HG03064 (cell line): ENCODE measurements around the gene HS3ST3B1.
A peak's percentile ranks its signal among the peaks of the same experiment; 100 is the strongest.

Source experiments
- ATAC-seq: cut with Tn5 transposase; IDR thresholded peaks from one replicate; pipeline ENCODE4 v1.9.1; 2021; ENCODE audit warnings: low read depth; ENCODE audit not compliant: unreplicated experiment

Gene HS3ST3B1

DNA sequence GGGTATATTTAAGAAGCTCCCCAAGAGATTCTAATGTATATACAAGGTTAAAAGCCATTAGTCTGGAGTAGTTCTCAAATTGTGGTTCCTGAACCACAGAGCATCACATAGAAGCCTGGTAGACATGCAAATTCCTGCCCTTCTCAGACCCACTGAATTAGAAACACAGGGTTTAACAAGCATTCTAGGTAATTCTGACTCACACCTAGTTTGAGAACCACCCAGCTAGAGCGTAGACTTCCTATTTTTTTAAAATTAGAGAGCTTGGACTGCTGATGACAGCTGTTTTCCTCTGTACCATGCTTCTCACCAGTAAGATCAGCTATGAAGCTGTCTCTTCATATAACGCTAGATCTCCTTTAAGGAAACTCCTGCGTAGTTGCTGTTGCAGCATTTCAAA is 50.6 kb downstream of the HS3ST3B1 start:
- ATAC-seq: no peak

- no peak for ATAC-seq
Observed at GRCh38 chr17:14352136-14352535, 51.3 kb downstream of the HS3ST3B1 start.

GRCh38 chr17:14353861-14354474 is 53.1 kb downstream of the HS3ST3B1 start:
- no peak for ATAC-seq

- no peak for ATAC-seq
Observed at GRCh38 chr17:14354807-14355206, 53.9 kb downstream of the HS3ST3B1 start.

DNA sequence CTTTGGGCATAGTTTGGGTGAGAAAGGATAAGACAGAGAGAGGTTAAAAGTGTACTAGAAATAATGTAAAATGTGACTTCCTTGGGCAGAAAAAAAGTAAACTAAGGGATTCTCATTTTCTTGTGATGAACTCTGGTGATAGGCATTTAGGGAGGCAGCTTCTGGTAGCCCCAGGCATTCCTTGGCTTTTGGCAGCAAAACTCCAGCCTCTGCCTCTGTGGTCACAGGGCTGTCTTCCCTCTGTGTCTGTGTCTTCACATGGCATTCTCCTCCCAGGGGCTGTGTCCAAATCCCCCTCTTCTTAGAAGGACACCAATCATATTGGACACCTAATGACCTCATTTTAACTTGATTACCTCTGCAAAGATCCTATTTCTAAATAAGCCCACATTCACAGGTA is 54.7 kb downstream of the HS3ST3B1 start:
- no peak for ATAC-seq

DNA sequence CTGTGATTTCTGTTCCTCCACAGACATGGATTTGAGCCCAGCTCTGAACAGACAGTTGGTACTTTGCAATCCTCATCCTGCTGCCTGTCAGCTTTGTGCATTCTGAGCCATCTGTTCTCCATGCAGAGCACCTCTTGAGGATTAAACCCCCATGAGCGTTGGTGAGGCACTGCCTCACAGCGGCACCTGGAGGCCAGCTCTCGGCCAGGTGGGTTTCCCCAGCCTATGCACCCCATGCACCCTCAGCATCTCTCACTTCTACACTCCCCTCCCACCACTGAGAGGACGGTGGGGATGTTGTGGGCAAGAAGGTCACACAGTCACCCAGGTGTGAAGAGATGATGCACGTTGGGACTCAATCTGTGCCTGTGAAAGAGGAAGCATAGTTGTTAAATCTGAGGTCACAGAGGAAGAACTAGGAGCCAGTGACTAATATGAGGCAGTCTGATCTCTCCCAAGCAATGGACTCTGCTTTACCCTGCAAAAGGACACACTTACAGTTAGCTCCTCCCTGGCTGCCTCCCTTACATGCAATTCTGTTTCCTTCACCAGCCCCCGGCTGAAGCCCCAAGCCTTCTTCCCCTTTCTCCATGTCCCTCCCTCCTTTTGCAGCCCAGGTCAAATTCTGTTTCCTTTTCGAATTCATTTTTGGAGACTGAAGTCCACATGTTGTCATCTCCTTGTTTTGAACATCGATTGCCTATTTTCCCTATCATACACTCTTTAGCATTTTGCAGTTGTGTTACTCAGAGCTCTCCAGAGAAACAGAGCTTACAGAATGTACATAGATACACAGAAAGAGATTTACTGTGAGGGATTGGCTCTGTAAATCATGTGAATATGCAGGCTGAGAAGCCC is 58.5 kb downstream of the HS3ST3B1 start:
- ATAC-seq: peak; percentile 91

DNA sequence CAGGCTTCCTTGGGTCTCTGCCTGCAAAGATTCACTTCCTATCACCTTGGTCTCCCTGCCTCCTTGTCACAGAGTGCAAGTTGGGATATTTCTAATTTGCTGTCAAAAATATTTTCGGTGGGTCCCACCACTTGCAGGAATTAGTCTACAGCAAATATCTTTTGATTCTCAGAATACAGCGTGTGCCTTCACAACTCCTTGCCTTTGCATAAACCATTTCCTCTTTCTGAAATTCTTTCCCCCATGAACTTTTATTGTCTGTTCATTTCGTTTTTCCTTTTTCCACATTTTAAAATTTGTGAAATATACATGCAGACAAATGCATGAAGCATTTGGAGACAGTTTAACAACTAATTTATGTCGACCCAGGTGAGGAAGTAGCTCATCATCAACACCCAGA is 60.0 kb downstream of the HS3ST3B1 start:
- ATAC-seq: no peak

DNA sequence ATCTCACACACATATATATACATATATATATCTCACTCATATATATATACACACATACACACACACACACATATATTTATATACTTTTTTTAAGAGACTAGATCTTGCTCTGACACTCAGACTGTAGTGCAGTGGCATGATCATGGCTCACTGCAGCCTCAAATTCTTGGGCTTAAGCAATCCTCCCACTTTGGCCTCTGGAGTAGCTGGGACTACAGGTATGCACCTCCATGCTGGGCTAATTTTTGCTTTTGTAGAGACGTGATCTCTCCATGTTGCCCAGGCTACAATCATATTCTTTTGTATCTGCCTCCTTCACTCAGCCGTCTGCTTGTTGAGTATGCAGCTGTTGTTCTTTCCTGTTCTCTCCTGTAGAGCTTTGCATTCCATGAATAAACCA is 60.6 kb downstream of the HS3ST3B1 start:
- ATAC-seq: no peak

- no peak for ATAC-seq
Observed at GRCh38 chr17:14361945-14362508, 61.1 kb downstream of the HS3ST3B1 start.

DNA sequence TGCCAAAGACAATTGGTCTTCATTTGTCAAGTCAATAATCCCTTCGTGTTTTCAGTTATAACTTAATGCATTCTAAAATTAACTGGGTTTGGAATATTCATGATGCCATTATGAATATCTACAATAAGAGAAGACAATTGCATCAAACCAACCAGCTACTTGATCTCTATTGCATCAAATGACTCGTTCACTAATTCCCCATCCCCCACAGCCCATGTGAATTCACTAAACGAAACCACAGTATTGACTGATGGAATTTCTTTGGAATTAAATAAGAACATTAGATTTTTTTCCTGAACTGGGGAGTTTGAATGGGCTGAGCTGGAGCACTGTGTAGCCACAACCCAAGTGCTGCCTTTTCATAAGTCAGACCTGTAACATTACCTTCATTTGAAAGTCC is 65.3 kb downstream of the HS3ST3B1 start:
- ATAC-seq: no peak

- no peak for ATAC-seq
Observed at GRCh38 chr17:14372461-14372860, 71.6 kb downstream of the HS3ST3B1 start.

DNA sequence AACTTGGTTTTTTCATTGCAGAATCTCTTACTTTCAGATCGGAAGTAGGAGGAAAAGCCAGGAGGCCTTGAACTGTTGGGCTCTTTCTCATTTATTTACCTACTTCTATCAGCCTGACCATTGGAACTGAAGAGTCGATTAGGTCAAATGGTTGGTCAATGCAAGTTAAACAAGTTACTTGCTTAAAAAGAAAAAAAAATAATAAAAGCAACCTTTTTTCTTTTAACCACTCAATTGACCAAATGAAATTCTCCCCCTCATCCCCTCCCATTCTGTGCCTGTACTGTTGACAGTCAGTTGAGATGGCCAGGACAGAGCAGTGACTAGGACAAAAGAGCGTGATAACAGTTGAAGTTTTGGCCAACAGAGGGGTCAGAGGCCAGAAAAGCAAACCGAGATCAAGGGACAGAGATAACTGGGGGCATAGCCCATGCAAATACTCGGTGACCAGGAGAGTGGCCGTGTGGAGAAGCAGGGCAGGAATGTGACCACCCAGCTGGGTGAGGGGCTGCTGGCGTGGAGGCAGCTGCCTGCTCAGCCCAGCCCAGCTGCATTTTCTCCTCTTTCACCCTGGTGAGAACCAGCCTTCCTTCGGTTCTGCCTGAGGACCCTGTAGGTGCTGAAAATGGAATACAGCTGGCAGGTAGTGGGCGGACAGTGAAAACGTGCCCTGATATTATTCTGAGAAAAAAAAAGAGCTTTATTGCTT is 72.2 kb downstream of the HS3ST3B1 start:
- no peak for ATAC-seq

DNA sequence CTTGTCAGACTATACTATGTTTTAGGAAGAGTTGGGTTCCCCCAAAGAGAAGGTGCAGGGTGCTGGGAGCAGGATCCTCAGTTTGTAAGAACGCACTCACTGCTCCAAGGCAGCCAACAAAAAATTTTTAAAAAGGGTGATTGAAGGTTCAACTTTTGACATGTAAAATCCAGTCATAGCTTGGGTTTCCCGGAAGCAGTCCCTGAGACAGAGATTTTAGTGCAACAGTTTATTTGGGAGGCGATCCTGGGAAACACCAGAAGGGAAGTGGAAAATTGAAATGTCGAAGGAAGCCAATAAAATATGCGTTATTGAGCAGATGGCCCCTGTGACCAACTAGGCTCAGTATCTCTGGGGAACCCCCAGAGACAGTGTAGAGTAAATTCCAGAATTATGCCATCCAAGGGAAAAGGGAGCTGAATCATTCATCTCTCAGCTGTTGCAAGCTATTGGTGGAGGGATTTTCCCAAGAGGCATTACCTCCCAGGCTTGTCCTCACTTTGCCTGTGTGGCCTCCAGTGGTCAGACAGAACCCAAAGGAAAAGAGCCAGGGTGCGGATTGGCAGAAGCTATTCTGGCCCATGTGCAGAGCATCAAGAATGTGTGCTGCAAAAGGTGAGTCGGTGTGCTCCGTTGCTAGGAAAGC is 72.9 kb downstream of the HS3ST3B1 start:
- no peak for ATAC-seq

- ATAC-seq: no peak
Observed at GRCh38 chr17:14374268-14374667, 73.4 kb downstream of the HS3ST3B1 start.

- ATAC-seq: no peak
Observed at GRCh38 chr17:14376666-14377065, 75.8 kb downstream of the HS3ST3B1 start.

DNA sequence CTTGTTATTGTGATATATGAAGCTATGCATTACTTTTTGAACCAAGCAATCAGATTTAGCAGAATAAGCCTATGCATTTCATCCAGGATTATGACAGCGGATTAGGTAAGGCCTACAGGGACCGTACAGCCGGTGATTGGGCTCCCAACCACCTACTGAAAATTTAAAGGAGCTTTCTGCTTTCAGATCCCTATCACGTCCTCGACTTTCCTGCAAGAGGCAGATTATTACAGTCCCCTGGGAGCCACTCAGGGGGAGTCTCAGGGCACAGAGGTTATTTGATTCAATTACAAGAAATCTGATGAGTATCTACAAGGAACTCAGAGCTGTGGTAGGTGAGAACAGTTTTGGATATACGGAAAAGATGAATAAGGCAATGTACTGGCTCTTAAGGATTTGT is 80.7 kb downstream of the HS3ST3B1 start:
- no peak for ATAC-seq

DNA sequence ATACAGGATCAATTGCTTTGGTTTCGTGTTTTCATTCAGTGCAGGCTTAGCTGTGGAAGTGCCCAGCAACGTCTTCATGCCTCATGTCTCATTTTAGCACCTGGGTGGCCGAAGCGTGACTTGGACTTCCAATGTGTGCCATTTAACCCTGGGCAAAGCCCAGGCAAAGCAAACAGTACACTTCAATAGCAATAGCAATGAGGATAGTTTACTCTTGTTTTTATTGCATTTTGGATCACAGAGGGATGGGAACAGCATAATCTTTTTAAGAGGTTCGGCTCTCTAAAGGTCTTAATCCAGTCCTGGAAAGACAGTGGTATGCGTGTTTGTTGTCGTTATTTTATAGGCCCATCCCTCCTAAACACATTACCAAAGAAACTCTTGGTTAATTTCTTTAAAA is 86.2 kb downstream of the HS3ST3B1 start:
- ATAC-seq: no peak

DNA sequence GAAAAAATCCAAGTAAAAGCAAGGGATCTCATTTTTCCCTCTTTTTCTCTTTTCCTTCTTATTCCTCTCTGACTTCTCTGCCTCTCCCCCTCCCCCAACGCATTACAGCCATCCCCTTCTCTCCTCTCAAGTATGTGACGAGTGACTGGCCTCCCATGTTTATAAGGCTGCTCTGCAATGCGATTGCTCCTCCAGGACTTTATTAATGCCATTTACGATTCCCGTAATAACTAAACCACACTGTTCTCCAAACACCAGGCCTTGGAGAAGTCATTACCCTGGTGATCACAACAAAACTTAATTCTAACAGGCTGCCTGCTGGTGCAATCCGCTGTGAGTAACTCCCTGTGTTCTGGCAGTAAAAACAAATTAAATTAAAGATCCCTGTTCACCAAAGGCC is 88.8 kb downstream of the HS3ST3B1 start:
- ATAC-seq: no peak

- no peak for ATAC-seq
Observed at GRCh38 chr17:14393723-14394122, 92.8 kb downstream of the HS3ST3B1 start.

DNA sequence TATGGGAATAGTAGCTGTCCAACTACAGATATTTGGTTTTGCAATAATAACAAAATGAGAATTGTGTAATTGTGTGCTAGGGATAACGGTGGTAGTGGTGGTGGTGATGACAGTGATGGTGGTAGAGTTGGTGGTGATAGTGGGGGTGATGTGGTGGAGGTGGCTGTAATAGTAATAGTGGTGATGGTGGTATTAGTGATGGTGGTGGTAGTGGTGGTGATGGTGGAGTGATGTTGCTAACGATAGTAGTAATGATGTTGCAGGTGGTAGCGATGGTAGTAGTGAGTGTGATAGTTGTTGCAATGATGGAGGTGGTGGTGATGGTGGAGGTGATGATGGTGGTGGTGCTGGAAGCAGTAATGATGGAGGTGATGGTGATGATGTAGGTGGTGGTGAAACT is 94.4 kb downstream of the HS3ST3B1 start:
- ATAC-seq: no peak

DNA sequence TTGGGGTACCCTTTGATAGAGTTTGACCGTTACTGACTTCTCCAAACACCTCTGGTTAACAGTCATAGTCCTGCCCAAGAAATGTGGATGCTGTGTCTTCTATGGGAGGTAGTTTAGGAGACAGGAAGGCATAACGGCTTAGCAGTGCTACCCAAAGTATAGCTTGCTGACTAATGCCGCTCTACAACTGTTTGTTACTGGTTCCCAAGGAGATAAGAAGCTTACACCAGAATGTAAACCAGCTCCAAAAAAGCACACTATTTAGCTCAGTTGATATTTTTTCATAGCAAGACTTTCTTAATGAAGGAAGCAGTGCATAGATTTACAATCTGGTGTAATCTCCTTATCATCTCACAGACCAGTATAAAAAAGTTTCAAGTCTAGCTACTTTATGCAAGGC is 95.7 kb downstream of the HS3ST3B1 start:
- no peak for ATAC-seq
